ENCODE results near the gene XRCC4. TPM values are rescaled to one million over a fixed set of nuclear protein-coding genes. Genes with fewer than 3 reads are reported as not detected.
A peak's percentile ranks its signal among the peaks of the same experiment; 100 is the strongest.
"Not testable (repeated sequence)": the region's sequence is repeated elsewhere in the genome, so short reads cannot be mapped to it uniquely, and the experiment has no call there.

XRCC4 gene
- polyA plus RNA-seq, 3 donors, result 14.5 to 17.2 (median 15.2) TPM

GRCh38 chr5:83253720-83254119 lies 176.4 kb downstream of the XRCC4 start:
- no peak for DNase-seq (ENCODE audit: low read depth in 3 of 3, low spot score in 2 of 3)

- no peak for DNase-seq (ENCODE audit: low read depth in 3 of 3, low spot score in 2 of 3)
Measured at GRCh38 chr5:83255268-83255667, 177.9 kb downstream of the XRCC4 start.

- no peak for DNase-seq (ENCODE audit: low read depth in 3 of 3, low spot score in 2 of 3)
Measured at GRCh38 chr5:83256091-83256780, 178.9 kb downstream of the XRCC4 start.

- DNase-seq (ENCODE audit: low read depth in 3 of 3, low spot score in 2 of 3), result not testable (repeated sequence)
Measured at GRCh38 chr5:83257684-83258083, 180.3 kb downstream of the XRCC4 start.

- DNase-seq (ENCODE audit: low read depth in 3 of 3, low spot score in 2 of 3), result no peak
Measured at GRCh38 chr5:83265318-83265717, 188.0 kb downstream of the XRCC4 start.

- no peak for DNase-seq (ENCODE audit: low read depth in 3 of 3, low spot score in 2 of 3)
Measured at GRCh38 chr5:83270311-83270710, 193.0 kb downstream of the XRCC4 start.

- no peak for DNase-seq (ENCODE audit: low read depth in 3 of 3, low spot score in 2 of 3)
Measured at GRCh38 chr5:83277154-83277553, 199.8 kb downstream of the XRCC4 start.

GRCh38 chr5:83277953-83278352 lies 200.6 kb downstream of the XRCC4 start:
- no peak for DNase-seq (ENCODE audit: low read depth in 3 of 3, low spot score in 2 of 3)

- DNase-seq (ENCODE audit: low read depth in 3 of 3, low spot score in 2 of 3), result peak in 2 of 3 donors; percentile 21
Measured at GRCh38 chr5:83281176-83281575, 203.8 kb downstream of the XRCC4 start.

GRCh38 chr5:83281658-83282057 lies 204.3 kb downstream of the XRCC4 start:
- no peak for DNase-seq (ENCODE audit: low read depth in 3 of 3, low spot score in 2 of 3)

GRCh38 chr5:83283761-83284160 lies 206.4 kb downstream of the XRCC4 start:
- no peak for DNase-seq (ENCODE audit: low read depth in 3 of 3, low spot score in 2 of 3)

GRCh38 chr5:83285661-83286398 lies 208.5 kb downstream of the XRCC4 start:
- no peak for DNase-seq (ENCODE audit: low read depth in 3 of 3, low spot score in 2 of 3)

- DNase-seq (ENCODE audit: low read depth in 3 of 3, low spot score in 2 of 3), result no peak
Measured at GRCh38 chr5:83294246-83294645, 216.9 kb downstream of the XRCC4 start.

- DNase-seq (ENCODE audit: low read depth in 3 of 3, low spot score in 2 of 3), result no peak
Measured at GRCh38 chr5:83299353-83299752, 222.0 kb downstream of the XRCC4 start.

GRCh38 chr5:83306572-83307241 lies 229.4 kb downstream of the XRCC4 start:
- DNase-seq (ENCODE audit: low read depth in 3 of 3, low spot score in 2 of 3), result no peak

GRCh38 chr5:83312663-83313062 lies 235.3 kb downstream of the XRCC4 start:
- no peak for DNase-seq (ENCODE audit: low read depth in 3 of 3, low spot score in 2 of 3)

- DNase-seq (ENCODE audit: low read depth in 3 of 3, low spot score in 2 of 3), result no peak
Measured at GRCh38 chr5:83313436-83313835, 236.1 kb downstream of the XRCC4 start.

- no peak for DNase-seq (ENCODE audit: low read depth in 3 of 3, low spot score in 2 of 3)
Measured at GRCh38 chr5:83321483-83322055, 244.2 kb downstream of the XRCC4 start.

GRCh38 chr5:83322273-83322924 lies 245.1 kb downstream of the XRCC4 start:
- no peak for DNase-seq (ENCODE audit: low read depth in 3 of 3, low spot score in 2 of 3)

- no peak for DNase-seq (ENCODE audit: low read depth in 3 of 3, low spot score in 2 of 3)
Measured at GRCh38 chr5:83323557-83324180, 246.3 kb downstream of the XRCC4 start.
